H1 (cell line): ENCODE measurements around the gene RPL12.

Source experiments
- BRCA1 ChIP-seq: IDR thresholded peaks from 2 replicates; pipeline ENCODE4 v1.6.1; 2012; ENCODE audit warnings: low read depth, low read length, improper control_type of control experiment
- CTCF ChIP-seq, 3 experiments: IDR thresholded peaks; 1 replicate in 2 of 3; 2 replicates in 1 of 3; pipeline versions ENCODE4 v1.5.1 to v1.6.1; 2011; ENCODE audit warnings: low read length in 3 of 3, mild to moderate bottlenecking in 3 of 3, inconsistent platforms in 2 of 3, low read depth in 1 of 3, moderate library complexity in 1 of 3; ENCODE audit not compliant: insufficient read depth in 1 of 3; ENCODE audit errors: control extremely low read depth in 1 of 3
- FOSL1 ChIP-seq: IDR thresholded peaks from 2 replicates; pipeline ENCODE4 v1.6.1; 2011; ENCODE audit warnings: mild to moderate bottlenecking, low read depth, low read length, moderate library complexity; ENCODE audit not compliant: insufficient read depth
- HDAC2 ChIP-seq, 2 experiments: fragments of 300-600 bp in 1 of 2; sonication (generic) in 1 of 2; IDR thresholded peaks; 2 replicates each; pipeline ENCODE4 v1.6.1; 2011 to 2012; ENCODE audit warnings: low read depth in 2 of 2, low read length in 2 of 2, mild to moderate bottlenecking in 2 of 2, moderate library complexity in 2 of 2, borderline replicate concordance in 1 of 2, inconsistent platforms in 1 of 2
- PHF8 ChIP-seq: fragments of 200-600 bp; sonication (generic); conservative IDR thresholded peaks from 2 replicates; pipeline ENCODE4 v1.7.1; 2012; ENCODE audit warnings: low read depth, mild to moderate bottlenecking, inconsistent platforms, low read length, moderate library complexity
- POLR2A ChIP-seq, 2 experiments: IDR thresholded peaks; 1 replicate in 1 of 2; 2 replicates in 1 of 2; pipeline ENCODE4 v1.6.1; 2011; ENCODE audit warnings: low read depth in 2 of 2, low read length in 2 of 2, mild to moderate bottlenecking in 2 of 2; ENCODE audit errors: control extremely low read depth in 1 of 2
- RAD21 ChIP-seq, 2 experiments: IDR thresholded peaks in 1 of 2; conservative IDR thresholded peaks in 1 of 2; 2 replicates each; pipeline ENCODE4 v1.6.1; 2011; ENCODE audit warnings: low read depth in 2 of 2, low read length in 2 of 2, improper control_type of control experiment in 1 of 2, inconsistent platforms in 1 of 2, mild to moderate bottlenecking in 1 of 2, moderate library complexity in 1 of 2
- RXRA ChIP-seq: IDR thresholded peaks from 2 replicates; pipeline ENCODE4 v1.6.1; 2011; ENCODE audit warnings: low read depth, mild to moderate bottlenecking, low read length, moderate library complexity; ENCODE audit not compliant: insufficient read depth

GRCh38 chr9:127489471-127490115 is 38.4 kb upstream of the RPL12 start:
- peak; percentile 69 to 77 (median 72) for TF ChIP-seq CTCF (IDR thresholded peaks at IDR 0.05; ENCODE audit: control extremely low read depth in 1 of 3, insufficient read depth in 1 of 3, low read depth in 1 of 3, low read length in 3 of 3)
- TF ChIP-seq PHF8, result no peak
- TF ChIP-seq POLR2A (IDR thresholded peaks at IDR 0.05; ENCODE audit: control extremely low read depth in 1 of 2, low read depth in 2 of 2, low read length in 2 of 2), result no peak
- no peak for TF ChIP-seq BRCA1
- TF ChIP-seq RAD21 (IDR thresholded peaks at IDR 0.05 in 1 of 2, conservative IDR thresholded peaks at IDR 0.05 in 1 of 2; ENCODE audit: low read depth in 2 of 2, low read length in 2 of 2), result peak; percentile 53 to 67
- no peak for TF ChIP-seq RXRA
- TF ChIP-seq FOSL1, result no peak
- TF ChIP-seq HDAC2 (IDR thresholded peaks at IDR 0.05; ENCODE audit: borderline replicate concordance in 1 of 2, low read depth in 2 of 2, low read length in 2 of 2), result no peak
